ENCODE results near the gene RPS6KA1. TPM values are rescaled to one million over a fixed set of nuclear protein-coding genes. Genes with fewer than 3 reads are reported as not detected.
"Not testable (repeated sequence)": the region's sequence is repeated elsewhere in the genome, so short reads cannot be mapped to it uniquely, and the experiment has no call there.

Gene RPS6KA1
- total RNA-seq, 1 experiment from 2014 or later: 60.5 TPM

GRCh38 chr1:26583646-26584485, 54.3 kb downstream of the RPS6KA1 start:
- Histone ChIP-seq H3K79me2 (ENCODE audit: low read depth) (no peaks in the 10 kb centered on the region), H3K4me3 (no peak overlapping the region), H3K9me2 (ENCODE audit: insufficient read depth) (no peaks in the 10 kb centered on the region), H3K27me3 (ENCODE audit: insufficient read depth, low read depth) (no peaks in the 10 kb centered on the region), H3F3A (ENCODE audit: insufficient read depth, low read depth) (no peaks in the 10 kb centered on the region), H4K20me1 (ENCODE audit: insufficient read depth) (no peaks in the 10 kb centered on the region), H3K4me2 (no peak overlapping the region), H3K27ac (no peak overlapping the region), H3K9me3 (ENCODE audit: insufficient read depth, low read depth) (no peaks in the 10 kb centered on the region), H3K36me3 (ENCODE audit: low read depth) (no peaks in the 10 kb centered on the region), H3K4me1 (replicated peaks; ENCODE audit: insufficient read depth) (0 out of 2 replicates have a peak, but pooled peaks cover 5% of the 10 kb centered on the region), H2AFZ (no peak overlapping the region)
- ChIA-PET POLR2A (ENCODE audit: unreplicated experiment) (no interaction called here), CTCF (no interaction called here)
- DNase-seq: no peak
- intact Hi-C loops (cut with micrococcal nuclease; ENCODE audit: unreplicated experiment): no loop called here
- BruUV-seq (replicated peaks): no TSS peak
- TF ChIP-seq EZH2 (IDR thresholded peaks at IDR 0.05; ENCODE audit: low read depth) (no peak), CTCF (conservative IDR thresholded peaks at IDR 0.05) (no peak)

GRCh38 chr1:26584588-26584987, 55.0 kb downstream of the RPS6KA1 start:
- H3K27me3 ChIP-seq (ENCODE audit: insufficient read depth, low read depth); H2AFZ ChIP-seq; BruUV-seq (replicated peaks); H3K4me2 ChIP-seq; H4K20me1 ChIP-seq (ENCODE audit: insufficient read depth); intact Hi-C loops (cut with micrococcal nuclease; ENCODE audit: unreplicated experiment); DNase-seq; H3K4me1 ChIP-seq (replicated peaks; ENCODE audit: insufficient read depth); H3K4me3 ChIP-seq; H3K9me3 ChIP-seq (ENCODE audit: insufficient read depth, low read depth); H3K27ac ChIP-seq; CTCF ChIA-PET; H3K36me3 ChIP-seq (ENCODE audit: low read depth); POLR2A ChIA-PET (ENCODE audit: unreplicated experiment); H3K79me2 ChIP-seq (ENCODE audit: low read depth); H3F3A ChIP-seq (ENCODE audit: insufficient read depth, low read depth); H3K9me2 ChIP-seq (ENCODE audit: insufficient read depth): not testable (repeated sequence)

DNA sequence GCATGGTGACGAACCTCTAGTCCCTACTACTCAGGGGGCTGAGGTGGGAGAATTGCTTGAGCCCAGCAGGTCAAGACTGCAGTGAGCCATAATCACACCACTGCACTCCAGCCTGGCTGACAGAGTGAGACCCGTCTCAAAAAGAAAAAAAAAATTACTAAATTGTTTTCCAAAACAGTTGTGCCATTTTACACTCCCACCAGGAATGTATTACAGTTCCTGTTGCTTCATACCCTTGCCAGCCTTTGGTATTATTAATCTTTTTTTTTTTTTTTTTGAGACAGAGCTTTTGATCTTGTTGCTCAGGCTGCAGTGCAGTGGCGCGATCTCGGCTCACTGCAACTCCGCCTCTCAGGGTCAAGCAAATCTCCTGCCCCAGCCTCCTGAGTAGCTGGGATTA, 55.9 kb downstream of the RPS6KA1 start:
- Histone ChIP-seq H2AFZ (no peak overlapping the region), H3K9me2 (ENCODE audit: insufficient read depth) (no peaks in the 10 kb centered on the region), H3K79me2 (ENCODE audit: low read depth) (no peaks in the 10 kb centered on the region), H3K27ac (no peak overlapping the region), H3K9me3 (ENCODE audit: insufficient read depth, low read depth) (no peaks in the 10 kb centered on the region), H3K4me2 (no peak overlapping the region), H3K4me3 (no peak overlapping the region), H3K36me3 (ENCODE audit: low read depth) (no peaks in the 10 kb centered on the region), H3K4me1 (replicated peaks; ENCODE audit: insufficient read depth) (0 out of 2 replicates have a peak, but pooled peaks cover 5% of the 10 kb centered on the region), H4K20me1 (ENCODE audit: insufficient read depth) (no peaks in the 10 kb centered on the region), H3K27me3 (ENCODE audit: insufficient read depth, low read depth) (no peaks in the 10 kb centered on the region), H3F3A (ENCODE audit: insufficient read depth, low read depth) (no peaks in the 10 kb centered on the region)
- no peak for DNase-seq
- BruUV-seq (replicated peaks): no TSS peak
- intact Hi-C loops (cut with micrococcal nuclease; ENCODE audit: unreplicated experiment): no loop called here
- CTCF ChIA-PET: no interaction called here
- POLR2A ChIA-PET (ENCODE audit: unreplicated experiment): no interaction called here
- no peak for TF ChIP-seq CTCF (conservative IDR thresholded peaks at IDR 0.05)
- TF ChIP-seq EZH2 (IDR thresholded peaks at IDR 0.05; ENCODE audit: low read depth): no peak
